Right lobe of liver (tissue), 4 donors: ENCODE measurements around the gene LRRK2.

Experiments used
- POLR2A ChIP-seq: fragments of 450-650 bp; IDR thresholded peaks from one replicate; pipeline ENCODE4 v1.6.1; 2017; ENCODE audit warnings: antibody characterized with exemption, mild to moderate bottlenecking
- TF ChIP-seq, protein P1 (sequence below), 4 donors: fragments of 200-600 bp in 3 of 4; fragments of 450-650 bp in 1 of 4; IDR thresholded peaks; one replicate each; pipeline versions ENCODE4 v1.5.1 to v1.8.0; 2016 to 2022; ENCODE audit warnings: antibody characterized with exemption in 4 of 4, mild to moderate bottlenecking in 2 of 4
- donor health status: DM: no; HTN: no; CAD: no.
- donor health status: DM: no; HTN: no; CAD: no.
- donor health status: DM: no; HTN: yes; CAD: no.

- TF ChIP-seq POLR2A: no peak
- TF ChIP-seq, protein P1, sequence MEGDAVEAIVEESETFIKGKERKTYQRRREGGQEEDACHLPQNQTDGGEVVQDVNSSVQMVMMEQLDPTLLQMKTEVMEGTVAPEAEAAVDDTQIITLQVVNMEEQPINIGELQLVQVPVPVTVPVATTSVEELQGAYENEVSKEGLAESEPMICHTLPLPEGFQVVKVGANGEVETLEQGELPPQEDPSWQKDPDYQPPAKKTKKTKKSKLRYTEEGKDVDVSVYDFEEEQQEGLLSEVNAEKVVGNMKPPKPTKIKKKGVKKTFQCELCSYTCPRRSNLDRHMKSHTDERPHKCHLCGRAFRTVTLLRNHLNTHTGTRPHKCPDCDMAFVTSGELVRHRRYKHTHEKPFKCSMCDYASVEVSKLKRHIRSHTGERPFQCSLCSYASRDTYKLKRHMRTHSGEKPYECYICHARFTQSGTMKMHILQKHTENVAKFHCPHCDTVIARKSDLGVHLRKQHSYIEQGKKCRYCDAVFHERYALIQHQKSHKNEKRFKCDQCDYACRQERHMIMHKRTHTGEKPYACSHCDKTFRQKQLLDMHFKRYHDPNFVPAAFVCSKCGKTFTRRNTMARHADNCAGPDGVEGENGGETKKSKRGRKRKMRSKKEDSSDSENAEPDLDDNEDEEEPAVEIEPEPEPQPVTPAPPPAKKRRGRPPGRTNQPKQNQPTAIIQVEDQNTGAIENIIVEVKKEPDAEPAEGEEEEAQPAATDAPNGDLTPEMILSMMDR (IDR thresholded peaks at IDR 0.05): no peak
Measured at GRCh38 chr12:40228727-40229126, 3.9 kb downstream of the LRRK2 start.
